NCI-H82 (cell line): ENCODE results near the gene DDC.

Experiments
- DNase-seq: peaks from one replicate; lab custom pipeline; 2025; lab: John Stamatoyannopoulos, UW

Gene DDC, protein sequence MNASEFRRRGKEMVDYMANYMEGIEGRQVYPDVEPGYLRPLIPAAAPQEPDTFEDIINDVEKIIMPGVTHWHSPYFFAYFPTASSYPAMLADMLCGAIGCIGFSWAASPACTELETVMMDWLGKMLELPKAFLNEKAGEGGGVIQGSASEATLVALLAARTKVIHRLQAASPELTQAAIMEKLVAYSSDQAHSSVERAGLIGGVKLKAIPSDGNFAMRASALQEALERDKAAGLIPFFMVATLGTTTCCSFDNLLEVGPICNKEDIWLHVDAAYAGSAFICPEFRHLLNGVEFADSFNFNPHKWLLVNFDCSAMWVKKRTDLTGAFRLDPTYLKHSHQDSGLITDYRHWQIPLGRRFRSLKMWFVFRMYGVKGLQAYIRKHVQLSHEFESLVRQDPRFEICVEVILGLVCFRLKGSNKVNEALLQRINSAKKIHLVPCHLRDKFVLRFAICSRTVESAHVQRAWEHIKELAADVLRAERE

DNA sequence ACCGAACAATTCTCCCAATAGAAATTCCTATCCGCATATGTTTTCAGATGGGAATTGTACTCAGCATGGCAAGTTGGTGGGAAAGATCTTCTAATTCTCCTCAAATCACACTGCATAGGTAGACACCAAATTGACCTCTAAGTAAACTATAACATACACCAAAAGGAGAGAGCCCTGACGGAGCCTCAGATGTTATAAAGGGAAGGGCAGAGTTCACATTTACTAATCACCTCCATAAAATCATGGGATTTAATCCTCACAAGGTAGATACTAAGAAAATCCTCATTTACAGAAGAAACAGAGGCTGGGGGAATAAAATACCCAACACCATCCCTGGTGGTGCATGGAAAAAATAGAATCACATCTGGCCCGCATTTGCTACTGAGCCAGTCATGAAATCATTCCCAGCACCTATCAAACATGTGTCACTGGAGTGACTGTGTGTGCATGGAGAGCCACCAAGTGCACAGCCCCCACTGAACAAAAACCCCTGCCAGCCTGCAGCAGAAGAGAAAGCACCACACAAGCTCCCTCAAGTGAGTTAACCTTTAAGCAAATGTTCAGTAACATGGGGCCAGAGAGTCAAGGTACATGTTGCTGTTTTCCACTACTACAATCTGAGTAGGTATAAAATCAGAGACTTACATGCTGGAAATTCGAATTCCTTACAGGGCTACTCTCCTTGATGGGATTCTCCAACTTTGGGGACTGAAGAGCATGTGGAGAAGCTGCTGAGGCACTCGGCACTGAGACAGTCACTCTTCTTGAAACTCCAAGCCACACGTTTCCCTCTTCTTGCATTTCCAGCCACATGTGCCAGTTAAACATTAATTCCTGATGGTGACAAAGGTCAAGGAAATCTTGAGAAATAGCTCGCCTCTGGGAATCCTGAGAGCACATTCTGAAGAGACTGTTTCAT, at the start of gene DDC:
Gene DDC, minus strand, starts transcription at position 766 of the 919 bp plus-strand sequence. CDS start 21,320 bp downstream, outside the sequence.
- no peak for DNase-seq

GRCh38 chr7:50613473-50613872, 48.3 kb upstream of the DDC start:
- DNase-seq: no peak

GRCh38 chr7:50612704-50613103, 47.5 kb upstream of the DDC start:
- DNase-seq: no peak

- no peak for DNase-seq
Measured at GRCh38 chr7:50610521-50611277, 45.5 kb upstream of the DDC start.

DNA sequence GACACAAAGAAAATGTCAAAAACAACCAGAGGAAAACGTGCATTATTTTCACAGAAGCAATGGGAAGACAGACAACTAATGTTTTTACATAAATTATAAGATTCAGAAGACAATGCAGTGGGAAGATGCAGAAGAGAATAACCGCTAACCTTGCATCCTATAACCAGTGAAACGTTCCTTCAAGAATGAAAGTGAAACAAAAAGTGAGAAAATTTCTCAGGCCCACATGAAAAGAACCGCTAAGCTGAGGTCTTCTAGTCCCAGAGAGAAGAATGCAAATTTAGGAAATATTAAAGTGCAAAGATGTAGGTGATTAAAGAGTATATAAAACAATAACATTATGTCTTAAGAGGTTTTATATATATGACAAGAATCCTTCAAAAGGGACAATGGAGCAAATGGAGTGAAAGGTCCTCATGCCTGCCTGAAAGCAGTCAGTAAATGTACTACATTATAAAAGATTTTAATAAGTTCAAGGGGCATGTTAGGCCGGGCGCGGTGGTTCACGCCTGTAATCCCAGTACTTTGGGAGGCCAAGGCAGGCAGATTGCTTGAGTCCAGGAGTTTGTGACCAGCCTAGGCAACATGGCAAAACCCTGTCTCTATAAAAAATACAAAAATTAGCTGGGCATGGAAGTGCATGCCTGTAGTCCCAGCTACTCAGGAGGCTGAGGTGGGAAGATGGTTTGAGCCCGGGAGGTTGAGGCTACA, 43.1 kb upstream of the DDC start:
- no peak for DNase-seq

DNA sequence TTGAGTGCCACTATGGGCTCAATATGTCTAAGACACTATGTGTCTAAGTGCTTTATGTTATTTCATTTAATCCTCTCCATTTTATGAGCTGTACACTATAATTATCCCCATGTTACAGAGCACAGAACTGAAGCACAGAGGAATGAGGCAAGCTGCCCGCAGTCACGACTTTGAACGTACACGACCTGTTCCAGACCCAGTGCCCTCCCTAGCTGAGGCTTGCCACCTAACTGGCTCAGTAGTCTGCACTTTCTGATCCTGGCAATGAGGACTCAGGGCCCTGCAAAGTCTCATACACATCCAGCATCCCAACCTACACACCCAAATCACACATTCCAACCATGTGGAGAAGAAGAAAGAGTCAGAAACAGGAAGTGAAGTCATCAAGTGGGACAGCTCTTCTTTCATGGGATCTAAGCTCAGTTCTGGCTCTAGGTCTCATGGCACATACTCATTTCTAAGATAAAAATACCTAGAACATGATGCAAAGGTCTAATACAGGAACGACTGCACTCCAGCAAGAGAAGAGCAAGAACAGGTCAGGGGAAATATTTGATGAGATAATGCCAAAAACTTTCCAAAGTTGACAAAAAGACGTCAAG, 42.4 kb upstream of the DDC start:
- DNase-seq: peak; percentile 78

DNA sequence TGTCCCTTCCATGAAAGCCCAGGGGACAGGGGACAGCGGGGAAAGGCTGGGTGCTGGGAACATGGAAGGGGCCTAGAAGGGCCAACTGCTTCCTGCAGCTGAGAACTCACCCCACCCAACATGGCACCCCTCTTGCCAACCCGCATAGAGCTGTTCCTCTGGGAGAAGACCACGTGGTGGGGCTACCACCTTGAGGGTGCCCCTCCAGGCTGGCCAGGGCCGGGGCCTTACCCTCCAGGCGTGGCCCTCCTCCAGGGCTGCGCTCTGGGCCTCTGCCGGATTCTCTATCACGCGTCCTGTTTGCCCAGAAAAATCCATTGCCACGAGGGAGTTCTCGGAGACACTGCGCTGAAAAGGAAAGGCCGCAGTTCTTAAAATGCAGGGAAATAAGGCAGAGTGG, 39.9 kb upstream of the DDC start:
- no peak for DNase-seq

DNA sequence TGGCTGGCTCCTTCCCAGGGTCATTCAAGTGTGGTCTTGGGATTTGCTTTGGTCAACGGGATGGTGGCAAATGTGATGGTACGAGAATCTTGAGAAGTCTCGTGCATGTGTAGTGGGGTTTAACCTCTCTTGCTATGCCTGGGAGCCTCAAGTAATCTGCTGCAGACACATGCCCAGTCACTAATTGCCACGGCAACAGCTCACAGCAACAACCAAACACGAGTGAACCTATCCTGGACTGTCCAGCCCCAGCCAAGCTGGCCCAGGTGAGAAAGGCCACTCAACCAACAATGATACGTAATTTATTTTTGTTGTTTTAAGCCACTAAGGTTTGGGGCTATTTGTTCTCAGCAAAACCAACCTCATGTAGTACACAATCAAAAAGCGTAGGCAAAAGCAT, 38.1 kb upstream of the DDC start:
- no peak for DNase-seq

DNA sequence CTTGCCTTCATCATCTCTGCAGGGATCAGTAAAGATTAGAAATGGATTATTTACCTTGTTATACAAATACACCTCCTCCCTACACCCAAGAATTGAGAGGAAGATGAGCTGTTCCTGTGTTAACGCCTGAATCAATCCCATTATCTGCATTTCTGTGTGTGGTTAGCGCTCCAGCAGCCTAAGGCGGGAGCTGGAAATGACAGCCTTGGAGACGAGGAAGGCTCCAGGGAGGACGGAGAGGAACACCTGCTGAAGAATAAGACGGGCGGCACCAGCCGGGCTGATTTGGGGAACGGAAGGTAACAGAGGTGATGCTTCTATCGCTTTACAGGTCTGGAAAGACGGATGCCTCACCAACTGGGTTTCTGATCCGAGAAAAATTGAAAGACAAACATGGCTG, 34.2 kb upstream of the DDC start:
- DNase-seq: peak; percentile 87

DNA sequence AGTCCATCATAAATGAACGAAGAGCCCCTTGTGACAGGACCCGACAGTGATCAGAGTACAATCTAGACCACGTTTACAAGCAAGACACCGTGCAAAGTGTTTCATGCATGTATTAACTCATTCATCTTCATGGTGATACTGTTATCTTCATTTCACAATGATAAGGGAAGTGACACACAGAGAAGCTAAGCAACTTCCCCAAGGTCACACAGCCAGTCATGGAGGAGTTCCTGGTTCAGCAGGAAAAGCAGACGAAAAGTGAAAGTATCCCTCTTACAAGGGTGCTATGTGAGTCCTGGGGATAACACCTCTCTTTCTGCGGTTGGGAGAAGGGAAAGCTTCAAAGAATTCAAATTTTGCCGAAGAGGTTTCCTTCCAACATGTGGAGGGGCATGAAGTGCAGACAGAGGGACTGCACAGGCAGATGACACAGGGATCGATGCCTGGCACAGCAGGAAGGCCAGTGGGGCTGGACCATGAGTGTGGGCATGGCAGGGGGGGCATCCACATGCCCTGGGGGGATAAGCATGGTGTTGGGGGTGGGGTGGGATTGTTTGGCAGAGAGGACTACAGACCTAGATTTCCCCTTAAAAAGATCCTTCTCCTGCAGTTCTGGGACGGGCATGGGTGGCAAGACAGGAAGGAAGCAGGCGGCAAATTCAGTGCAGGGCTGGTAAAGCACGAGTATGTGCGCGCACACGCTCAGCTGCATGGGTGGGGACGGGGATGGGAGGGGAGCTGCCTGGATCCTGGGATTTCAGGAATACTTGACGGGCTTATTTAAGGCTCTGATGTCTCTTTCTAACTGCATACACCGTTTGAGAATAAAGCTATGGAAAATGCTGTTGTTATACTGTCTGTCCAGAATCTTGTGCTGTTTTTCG, 33.5 kb upstream of the DDC start:
- DNase-seq: peak; percentile 53

DNA sequence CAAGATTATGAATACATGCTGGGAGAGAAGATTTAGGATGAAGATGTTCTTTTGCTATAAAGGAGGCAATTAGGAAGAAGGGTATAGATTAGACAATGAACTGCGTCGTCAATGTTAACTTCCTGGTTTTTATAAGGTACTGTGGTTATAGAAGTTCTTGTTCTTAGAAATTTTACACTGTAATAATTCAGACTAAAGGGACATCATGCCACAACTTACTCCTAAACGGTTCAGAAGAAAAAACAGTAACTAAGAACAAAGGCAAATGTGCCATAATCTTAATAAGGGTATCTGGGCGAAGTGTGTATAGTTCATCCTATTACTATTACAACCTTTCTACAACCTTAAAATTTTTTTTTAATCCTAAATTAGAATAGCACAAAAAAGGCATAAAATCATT, 31.3 kb upstream of the DDC start:
- no peak for DNase-seq

- DNase-seq: peak; percentile 68
Measured at GRCh38 chr7:50595491-50596102, 30.4 kb upstream of the DDC start.

DNA sequence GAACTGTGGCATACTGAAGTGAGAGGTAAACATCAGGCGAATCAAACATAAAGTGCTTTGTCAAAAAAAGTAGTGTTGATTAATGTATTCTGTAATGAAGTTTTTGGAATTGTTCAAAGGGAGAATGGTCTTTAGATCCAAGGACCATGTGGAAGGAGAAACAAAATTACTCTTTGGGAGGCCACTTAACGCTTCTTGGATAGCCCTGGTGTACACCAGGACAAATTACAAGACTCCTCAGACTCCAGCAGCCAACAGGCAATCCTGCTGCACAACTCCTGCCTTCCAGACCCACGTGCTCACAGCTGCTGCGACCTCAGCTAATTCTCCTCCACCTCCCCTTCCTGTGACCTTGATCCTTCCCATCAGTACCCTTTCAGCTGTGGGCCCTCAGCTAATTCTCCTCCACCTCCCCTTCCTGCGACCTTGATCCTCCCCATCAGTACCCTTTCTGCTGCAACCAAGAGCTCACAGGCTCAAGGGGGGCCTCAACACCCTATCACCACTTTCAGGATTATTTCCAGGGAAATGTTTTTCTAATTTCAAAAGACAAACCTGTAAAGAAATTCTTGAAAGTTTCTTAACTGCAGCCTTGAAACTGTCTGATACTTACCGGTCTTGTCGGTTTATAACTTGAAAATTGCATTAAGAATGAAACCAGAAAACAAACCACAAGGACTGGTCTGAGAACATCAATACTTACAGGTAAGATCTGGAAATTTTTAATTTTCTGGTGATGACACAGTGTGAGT, 29.7 kb upstream of the DDC start:
- DNase-seq: no peak

GRCh38 chr7:50594136-50594535, 28.9 kb upstream of the DDC start:
- no peak for DNase-seq

GRCh38 chr7:50592940-50593339, 27.7 kb upstream of the DDC start:
- no peak for DNase-seq

DNA sequence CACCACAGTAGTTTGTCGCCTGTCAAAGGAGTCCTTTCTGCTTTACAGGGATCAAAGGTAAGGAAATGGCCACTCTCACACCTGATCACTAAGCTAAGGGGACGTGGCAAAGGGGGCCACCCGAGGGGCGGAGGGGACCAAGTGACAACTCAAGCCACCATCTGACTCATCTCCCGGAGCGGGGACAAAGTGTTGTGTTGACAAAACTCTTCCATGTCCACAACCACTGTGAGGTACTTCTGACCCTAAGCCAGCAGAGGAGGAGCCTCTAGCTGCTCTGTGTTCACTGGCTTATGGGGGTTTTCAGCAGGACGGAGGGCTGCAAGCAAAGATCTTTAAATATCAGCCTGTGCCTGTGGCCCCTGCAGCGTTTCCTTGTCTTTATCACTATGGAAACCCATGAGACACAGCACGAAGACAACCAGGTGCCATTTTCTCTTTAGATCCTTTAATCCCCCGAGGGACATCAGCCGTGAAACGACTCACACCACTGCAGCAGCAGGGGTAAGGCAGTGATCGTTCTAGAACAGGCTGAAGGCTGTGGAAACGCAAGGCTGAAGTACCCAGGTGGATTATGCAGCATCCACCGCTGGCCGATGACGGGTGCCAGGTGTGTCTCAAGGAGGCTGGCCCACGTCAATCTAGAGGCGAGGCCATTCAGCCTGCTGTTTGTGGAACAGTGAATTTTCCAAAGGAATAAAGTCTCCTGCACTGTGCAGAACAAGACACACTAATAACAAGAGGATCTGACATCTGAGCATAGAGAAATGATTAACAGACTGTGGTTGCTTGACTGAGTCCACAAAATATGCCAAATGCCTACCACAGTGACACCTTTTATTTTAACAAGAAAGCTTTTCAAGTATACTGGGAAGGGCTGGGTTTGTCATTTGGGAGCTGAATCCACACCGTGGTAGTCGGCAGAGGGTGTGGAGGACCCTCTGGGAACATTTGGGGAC, 26.6 kb upstream of the DDC start:
- peak; percentile 97 for DNase-seq

GRCh38 chr7:50591098-50591479, 25.9 kb upstream of the DDC start:
- no peak for DNase-seq

DNA sequence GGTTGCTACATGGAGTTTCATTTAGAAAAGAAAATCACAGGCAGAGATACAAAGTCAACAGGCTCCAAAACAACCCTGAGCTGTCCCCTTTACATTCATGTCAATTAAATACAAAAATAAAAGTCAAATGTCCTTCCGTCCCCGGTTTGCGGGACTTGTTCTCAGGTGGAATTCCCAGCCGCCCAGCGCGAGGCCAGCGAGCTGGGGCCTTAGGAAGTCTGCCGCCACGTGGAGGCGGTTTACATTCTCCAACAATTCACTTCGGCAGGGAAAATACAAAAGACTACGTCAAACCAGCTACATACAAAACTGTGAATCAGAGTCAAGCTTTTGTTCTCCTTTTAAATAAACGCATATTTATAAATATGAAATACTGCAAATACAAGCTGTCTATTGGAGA, 25.3 kb upstream of the DDC start:
- no peak for DNase-seq
